HepG2 (cell line): ENCODE measurements around the gene ZNF503. TPM values are rescaled to one million over a fixed set of nuclear protein-coding genes. Genes with fewer than 3 reads are reported as not detected.

Experiments
- ATAC-seq: fragments of 200-7000 bp; cut with Tn5 transposase; 3 replicates; pipeline ENCODE4 v1.9.1; 2020; ENCODE audit warnings: mild to moderate bottlenecking, moderate library complexity
- BruUV-seq: library from RNA; stranded (reverse); fragments of 400-500 nt; replicated peaks from 2 replicates; lab custom pipeline; 2021; lab: Mats Ljungman, UMichigan
- CTCF ChIA-PET: fragments of 300-600 bp; formaldehyde crosslinking; extraction: SDS; loops from one replicate; lab custom pipeline; 2021; ENCODE audit warnings: low total read pairs, inconsistent platforms, low intra/inter-chr PET ratio; lab: Yijun Ruan, JAX
- POLR2A ChIA-PET: fragments of 350-600 bp; sonication (Branson Sonifier 250); formaldehyde crosslinking; loops from one replicate; lab custom pipeline; 2020; ENCODE audit warnings: antibody characterized with exemption, inconsistent platforms; lab: Yijun Ruan, JAX
- DNase-seq: peaks from one replicate; pipeline ENCODE4 v3.0.0-alpha.2; 2015; ENCODE audit warnings: low spot score
- FAIRE-seq: peaks from 3 replicates; lab custom pipeline; 2011; peaks lifted over from hg19 to GRCh38; lab: Jason Lieb, UNC
- H2AFZ ChIP-seq: one replicate; pipeline ENCODE4 v1.6.1; 2011; ENCODE audit warnings: low read length, inconsistent platforms
- H3K27ac ChIP-seq: fragments of 300-600 bp; 3 replicates; pipeline ENCODE4 v1.8.0; 2011; ENCODE audit warnings: mixed run types, mild to moderate bottlenecking, mixed read lengths, low read length, inconsistent platforms; ENCODE audit not compliant: insufficient read depth; ENCODE audit errors: extremely low read length
- H3K27me3 ChIP-seq, 2 experiments: fragments of 200-600 bp in 1 of 2; 2 replicates in 1 of 2; 3 replicates in 1 of 2; pipeline versions ENCODE4 v1.6.0 to v1.8.0; 2011; ENCODE audit warnings: low read length in 2 of 2, mild to moderate bottlenecking in 2 of 2, moderate library complexity in 2 of 2, inconsistent platforms in 1 of 2; ENCODE audit not compliant: insufficient read depth in 2 of 2, control insufficient read depth in 1 of 2
- H3K36me3 ChIP-seq, 2 experiments: fragments of 200-600 bp in 1 of 2; replicated peaks in 1 of 2; 2 replicates in 1 of 2; 3 replicates in 1 of 2; pipeline versions ENCODE4 v1.5.1 to v1.8.0; 2011; ENCODE audit warnings: low read length in 2 of 2, inconsistent platforms in 1 of 2; ENCODE audit not compliant: insufficient read depth in 2 of 2, control insufficient read depth in 1 of 2
- H3K4me1 ChIP-seq: 2 replicates; pipeline ENCODE4 v1.5.1; 2012; ENCODE audit warnings: low read length, inconsistent platforms; ENCODE audit not compliant: insufficient read depth
- H3K4me2 ChIP-seq: 2 replicates; pipeline ENCODE4 v1.6.0; 2011; ENCODE audit warnings: low read depth, low read length, inconsistent platforms
- H3K4me3 ChIP-seq, 3 experiments: fragments of 200-600 bp in 1 of 3; sonication (generic), shearing (Covaris generic) in 1 of 3; replicated peaks in 1 of 3; 2 replicates each; pipeline ENCODE4 v1.5.1; 2011 to 2016; ENCODE audit warnings: low read length in 3 of 3, inconsistent platforms in 2 of 3, low read depth in 2 of 3, mild to moderate bottlenecking in 2 of 3, control low read depth in 1 of 3, mixed read lengths in 1 of 3; ENCODE audit not compliant: insufficient read depth in 1 of 3
- H3K79me2 ChIP-seq: one replicate; pipeline ENCODE4 v1.6.1; 2011; ENCODE audit warnings: low read length, inconsistent platforms; ENCODE audit not compliant: insufficient read depth
- H3K9ac ChIP-seq: 2 replicates; pipeline ENCODE4 v1.6.0; 2011; ENCODE audit warnings: mild to moderate bottlenecking, low read depth, low read length, inconsistent platforms; ENCODE audit not compliant: insufficient read depth
- H3K9me3 ChIP-seq: 2 replicates; pipeline ENCODE4 v1.5.1; 2012; ENCODE audit warnings: mild to moderate bottlenecking, low read length
- H4K20me1 ChIP-seq: 2 replicates; pipeline ENCODE4 v1.6.0; 2011; ENCODE audit warnings: inconsistent platforms, mild to moderate bottlenecking, low read length, moderate library complexity; ENCODE audit not compliant: insufficient read depth
- CERS6 ChIP-seq: sonication (generic); formaldehyde crosslinking; IDR thresholded peaks from 2 replicates; pipeline ENCODE4 v1.5.0; 2020; ENCODE audit warnings: missing genetic modification reagents
- FOXK1 ChIP-seq: sonication (generic); formaldehyde crosslinking; IDR thresholded peaks from 2 replicates; pipeline ENCODE4 v1.4.0; 2020; ENCODE audit warnings: low read depth, missing genetic modification reagents, borderline replicate concordance
- FOXK2 ChIP-seq: fragments of 450-650 bp; IDR thresholded peaks from 2 replicates; pipeline ENCODE4 v1.6.1; 2016
- GABPA ChIP-seq, 2 experiments: IDR thresholded peaks; 2 replicates each; pipeline ENCODE4 v1.6.1; 2011 to 2016; ENCODE audit warnings: low read depth in 2 of 2, low read length in 1 of 2, missing biosample characterization in 1 of 2, missing genetic modification characterization in 1 of 2
- KLF15 ChIP-seq: sonication (generic); formaldehyde crosslinking; IDR thresholded peaks from 2 replicates; pipeline ENCODE4 v1.8.1; 2023; ENCODE audit warnings: borderline replicate concordance, mild to moderate bottlenecking, inconsistent platforms, missing genetic modification reagents, mixed read lengths
- PLRG1 ChIP-seq: fragments of 450-650 bp; conservative IDR thresholded peaks from 2 replicates; pipeline ENCODE4 v1.6.1; 2016
- SRSF1 ChIP-seq: fragments of 200-400 bp; formaldehyde crosslinking; optimal IDR thresholded peaks from 2 replicates; pipeline ENCODE3; 2017; ENCODE audit warnings: mild to moderate bottlenecking, low read depth, low read length, moderate library complexity
- ZNF292 ChIP-seq: sonication (generic); formaldehyde crosslinking; IDR thresholded peaks from 2 replicates; pipeline ENCODE4 v1.8.1; 2022; ENCODE audit warnings: mild to moderate bottlenecking, low read depth, missing genetic modification reagents, borderline replicate concordance
- ZNF318 ChIP-seq: sonication (generic); formaldehyde crosslinking; IDR thresholded peaks from 2 replicates; pipeline ENCODE4 v1.4.0; 2020; ENCODE audit warnings: mild to moderate bottlenecking, missing genetic modification reagents
- ZNF557 ChIP-seq: sonication (generic); formaldehyde crosslinking; IDR thresholded peaks from 2 replicates; pipeline ENCODE4 v1.4.0; 2020; ENCODE audit warnings: missing genetic modification reagents
- ZNF598 ChIP-seq: sonication (generic); formaldehyde crosslinking; IDR thresholded peaks from 2 replicates; pipeline ENCODE4 v1.5.1; 2020; ENCODE audit warnings: mild to moderate bottlenecking, missing genetic modification reagents, borderline replicate concordance
- ZNF639 ChIP-seq: conservative IDR thresholded peaks from 2 replicates; pipeline ENCODE4 v1.6.1; 2018; ENCODE audit warnings: missing genetic modification reagents
- WGBS: methylation state at CpG from one replicate; pipeline ENCODE4 v1.1.6; 2017; ENCODE audit warnings: low lambda C conversion rate; 5-methylcytosine and 5-hydroxymethylcytosine counted together
- in situ Hi-C: cut with HindIII; loops from 2 replicates; pipeline ENCODE4 v1.10.0; 2017; ENCODE audit warnings: low pct_unique_long_range_greater_than_20kb; ENCODE audit not compliant: extremely low pct_ligation_motif_present
- intact Hi-C: fragments of 100-400 bp; cut with micrococcal nuclease; formaldehyde crosslinking; loops from one replicate; pipeline ENCODE4 v1.10.0; 2022; ENCODE audit not compliant: unreplicated experiment
- polyA plus RNA-seq, 8 experiments: library from polyadenylated mRNA; depleted of rRNA in 3 of 8; stranded (reverse) in 7 of 8; unstranded in 1 of 8; fragments of >200 nt; fragmentation: Illumina TruSeq in 4 of 8; extraction: Trizol in 4 of 8; gene quantifications; 2 replicates each; pipeline versions ENCODE4 v1.2.1 to v1.2.3, GENCODE V29; 2011 to 2016; ENCODE audit warnings: low read depth in 4 of 8, missing spikeins in 1 of 8, mixed read lengths in 1 of 8; ENCODE audit not compliant: insufficient read depth in 1 of 8
- total RNA-seq, 5 experiments: library from RNA; depleted of rRNA; stranded (reverse); fragments of >200 nt; fragmentation: Illumina TruSeq; extraction: Trizol; gene quantifications; 2 replicates each; pipeline ENCODE4 v1.2.3, GENCODE V29; 2016; ENCODE audit warnings: low read depth in 1 of 5

ZNF503 gene
- total and polyA plus RNA-seq, 2 of the 13 experiments (the other 11 are each of a cell fraction or from before 2014, with no cell fraction given) = 2.7 to 8.3 TPM

GRCh38 chr10:75404815-75405597 lies 3.4 kb upstream of the ZNF503 start:
- WGBS = under 1% methylated on average over 19 of the region's 56 CpGs
- peaks cover 15% of the 10 kb centered on the region for H3K4me1 ChIP-seq
- peaks cover 32% of the 10 kb centered on the region for H3K79me2 ChIP-seq
- FAIRE-seq = peak; percentile 32
- H3K4me2 ChIP-seq = peak overlapping the region; percentile 99
- H3K27me3 ChIP-seq = no peaks in the 10 kb centered on the region; a peak in 1 of 5 replicates
- H2AFZ ChIP-seq = no peak overlapping the region
- intact Hi-C loops (loop anchor here (2.0 to 10.0 kb wide), 6 partner anchors 92 to 1142 kb away; no protein-coding TSS in a partner anchor), in situ Hi-C loops (loop anchor here (5.0 kb wide), 1 partner anchor 367 kb away; no protein-coding TSS in a partner anchor)
- no TSS peak for BruUV-seq
- ChIA-PET CTCF (no interaction called here), POLR2A (interaction anchor here (0.9 to 8.4 kb wide), 7 partner anchors 19 to 646 kb away, joined by 3 to 219 read pairs (median 3); partner anchors contain the start of gene LRMDA)
- H4K20me1 ChIP-seq = peaks cover 11% of the 10 kb centered on the region; the same call in 1 of the 2 replicates
- peak overlapping the region; percentile 77 to 100 (median 95) for H3K4me3 ChIP-seq
- peaks cover 0 to 5% of the 10 kb centered on the region in 2 experiments; a peak in 1 of 5 replicates for H3K36me3 ChIP-seq
- peak overlapping the region; percentile 97 for H3K27ac ChIP-seq
- DNase-seq = peak; percentile 89
- ATAC-seq = peak; percentile 25
- peak overlapping the region; percentile 93 for H3K9ac ChIP-seq
- H3K9me3 ChIP-seq = no peaks in the 10 kb centered on the region
- no peak; the same call in 1 of the 2 replicates for TF ChIP-seq ZNF292 (CRISPR knock-in tag)
- TF ChIP-seq ZNF598 = no peak
- no peak for TF ChIP-seq SRSF1
- TF ChIP-seq ZNF639 (CRISPR knock-in tag) = no peak
- TF ChIP-seq CERS6 (CRISPR knock-in tag) = no peak
- TF ChIP-seq PLRG1 = no peak
- TF ChIP-seq FOXK1 (CRISPR knock-in tag) = no peak
- TF ChIP-seq FOXK2 = no peak
- no peak for TF ChIP-seq GABPA (IDR thresholded peaks at IDR 0.05; ENCODE audit: low read depth, low read length)
- TF ChIP-seq GABPA (CRISPR knock-in tag; IDR thresholded peaks at IDR 0.05; ENCODE audit: low read depth) = no peak
- TF ChIP-seq ZNF318 (CRISPR knock-in tag) = 0 out of 2 replicates have a peak, but pooled peaks have one; percentile 47
- TF ChIP-seq ZNF557 (CRISPR knock-in tag) = 0 out of 2 replicates have a peak, but pooled peaks have one; percentile 60
- TF ChIP-seq KLF15 = peak; percentile 62; the same call in 1 of the 2 replicates
